SK-N-SH (cell line): ENCODE results near the gene IL9. TPM values are rescaled to one million over a fixed set of nuclear protein-coding genes. Genes with fewer than 3 reads are reported as not detected.

ENCODE experiments used
- CTCF ChIA-PET: fragments of 300-600, 350-600 bp; formaldehyde crosslinking; extraction: SDS; loops from one replicate; lab custom pipeline; 2021; lab: Yijun Ruan, JAX
- POLR2A ChIA-PET: fragments of 350-600 bp; sonication (Branson Sonifier 250); formaldehyde crosslinking; extraction: SDS; loops from one replicate; lab custom pipeline; 2020; ENCODE audit warnings: antibody characterized with exemption, inconsistent platforms; lab: Yijun Ruan, JAX
- DNase-seq: peaks from one replicate; pipeline ENCODE4 v3.0.0; 2012
- H2AFZ ChIP-seq: fragments of 200-600 bp; sonication (generic); 2 replicates; pipeline ENCODE4 v1.8.1; 2016; ENCODE audit warnings: antibody characterized with exemption, mild to moderate bottlenecking, low read depth
- H3F3A ChIP-seq: fragments of 200-600 bp; sonication (generic); replicated peaks from 2 replicates; pipeline ENCODE3; 2016; ENCODE audit warnings: antibody characterized with exemption, mild to moderate bottlenecking; ENCODE audit not compliant: insufficient read depth
- H3K27ac ChIP-seq, 2 experiments: fragments of 200-500 bp in 1 of 2; fragments of 200-600 bp in 1 of 2; sonication (Bioruptor generic) in 1 of 2; sonication (generic), shearing (Covaris generic) in 1 of 2; 2 replicates each; pipeline versions ENCODE4 v1.5.1 to v1.6.1; 2014 to 2016; ENCODE audit warnings: low read depth in 2 of 2, inconsistent platforms in 1 of 2, low read length in 1 of 2, mild to moderate bottlenecking in 1 of 2, mixed read lengths in 1 of 2
- H3K27me3 ChIP-seq: fragments of 200-600 bp; sonication (generic), shearing (Covaris generic); 2 replicates; pipeline ENCODE4 v1.6.1; 2016; ENCODE audit warnings: mixed run types; ENCODE audit not compliant: insufficient read depth
- H3K36me3 ChIP-seq, 2 experiments: fragments of 200-500 bp in 1 of 2; fragments of 200-600 bp in 1 of 2; sonication (Bioruptor generic) in 1 of 2; sonication (generic) in 1 of 2; replicated peaks in 1 of 2; 2 replicates each; pipeline versions ENCODE3 to v1.5.1; 2014 to 2016; ENCODE audit warnings: low read length in 1 of 2, mild to moderate bottlenecking in 1 of 2; ENCODE audit not compliant: insufficient read depth in 2 of 2, control insufficient read depth in 1 of 2
- H3K4me1 ChIP-seq, 2 experiments: fragments of 200-500 bp in 1 of 2; fragments of 200-600 bp in 1 of 2; sonication (Bioruptor generic) in 1 of 2; sonication (generic), shearing (Covaris generic) in 1 of 2; 2 replicates each; pipeline versions ENCODE4 v1.5.1 to v1.6.1; 2014 to 2016; ENCODE audit warnings: low read depth in 1 of 2, low read length in 1 of 2, mixed run types in 1 of 2; ENCODE audit not compliant: insufficient read depth in 2 of 2, control insufficient read depth in 1 of 2
- H3K4me2 ChIP-seq: fragments of 200-600 bp; sonication (generic), shearing (Covaris generic); 2 replicates; pipeline ENCODE4 v1.6.1; 2017; ENCODE audit warnings: mixed run types
- H3K4me3 ChIP-seq, 2 experiments: fragments of 200-500 bp in 1 of 2; fragments of 200-600 bp in 1 of 2; sonication (Bioruptor generic) in 1 of 2; sonication (generic), shearing (Covaris generic) in 1 of 2; 2 replicates each; pipeline versions ENCODE4 v1.5.1 to v1.8.1; 2014 to 2016; ENCODE audit warnings: low read depth in 2 of 2, inconsistent platforms in 1 of 2, low read length in 1 of 2, mild to moderate bottlenecking in 1 of 2, mixed read lengths in 1 of 2, moderate library complexity in 1 of 2
- H3K79me2 ChIP-seq: fragments of 200-600 bp; sonication (generic); 2 replicates; pipeline ENCODE4 v1.8.1; 2017; ENCODE audit warnings: mild to moderate bottlenecking; ENCODE audit not compliant: insufficient read depth
- H3K9ac ChIP-seq: fragments of 200-600 bp; sonication (generic); 2 replicates; pipeline ENCODE4 v1.6.1; 2017; ENCODE audit warnings: mixed run types
- H3K9me2 ChIP-seq: fragments of 200-600 bp; sonication (generic); 2 replicates; pipeline ENCODE4 v1.6.1; 2017; ENCODE audit warnings: mixed run types
- H3K9me3 ChIP-seq: fragments of 200-600 bp; sonication (generic); 2 replicates; pipeline ENCODE4 v1.6.1; 2017; ENCODE audit warnings: mixed run types, mild to moderate bottlenecking, moderate library complexity
- H4K20me1 ChIP-seq: fragments of 200-600 bp; sonication (generic); 2 replicates; pipeline ENCODE4 v1.6.1; 2017; ENCODE audit warnings: mild to moderate bottlenecking, mixed run types; ENCODE audit not compliant: insufficient read depth
- ELF1 ChIP-seq: IDR thresholded peaks from 2 replicates; pipeline ENCODE4 v1.4.0; 2012
- FOXJ3 ChIP-seq: sonication (generic); formaldehyde crosslinking; IDR thresholded peaks from 2 replicates; pipeline ENCODE4 v1.5.1; 2020; ENCODE audit warnings: mild to moderate bottlenecking, missing genetic modification reagents
- FOXM1 ChIP-seq: IDR thresholded peaks from 2 replicates; pipeline ENCODE4 v1.4.0; 2012; ENCODE audit warnings: low read depth, mild to moderate bottlenecking
- GATA2 ChIP-seq: sonication (generic); formaldehyde crosslinking; IDR thresholded peaks from 2 replicates; pipeline ENCODE4 v1.5.0; 2020; ENCODE audit warnings: mild to moderate bottlenecking, missing genetic modification reagents
- IRF3 ChIP-seq: fragments of 150-350 bp; IDR thresholded peaks from 2 replicates; pipeline ENCODE4 v1.6.1; 2016; ENCODE audit warnings: mild to moderate bottlenecking, low read depth, low read length
- JUND ChIP-seq: IDR thresholded peaks from 2 replicates; pipeline ENCODE4 v1.4.0; 2012
- MAX ChIP-seq: IDR thresholded peaks from 2 replicates; pipeline ENCODE4 v1.4.0; 2012; ENCODE audit warnings: low read depth
- MEF2A ChIP-seq: IDR thresholded peaks from 2 replicates; pipeline ENCODE4 v1.4.0; 2012; ENCODE audit warnings: low read depth, borderline replicate concordance
- NFIC ChIP-seq: IDR thresholded peaks from 2 replicates; pipeline ENCODE4 v1.4.0; 2012; ENCODE audit warnings: borderline replicate concordance
- RAD21 ChIP-seq: IDR thresholded peaks from 2 replicates; pipeline ENCODE4 v1.6.1; 2012; ENCODE audit warnings: mild to moderate bottlenecking, low read length
- RCOR1 ChIP-seq: fragments of 150-350 bp; IDR thresholded peaks from 2 replicates; pipeline ENCODE4 v1.6.1; 2017; ENCODE audit warnings: antibody characterized with exemption, low read length
- REST ChIP-seq: IDR thresholded peaks from 2 replicates; pipeline ENCODE4 v1.6.1; 2012; ENCODE audit warnings: mild to moderate bottlenecking, low read depth, low read length, moderate library complexity
- RFX5 ChIP-seq: IDR thresholded peaks from 2 replicates; pipeline ENCODE4 v1.6.1; 2012; ENCODE audit warnings: mild to moderate bottlenecking, improper control_type of control experiment, low read length
- SIN3A ChIP-seq: IDR thresholded peaks from 2 replicates; pipeline ENCODE4 v1.6.1; 2012; ENCODE audit warnings: low read depth, mild to moderate bottlenecking, low read length, moderate library complexity, borderline replicate concordance
- SMC3 ChIP-seq: IDR thresholded peaks from 2 replicates; pipeline ENCODE4 v1.6.1; 2012; ENCODE audit warnings: low read depth, low read length, improper control_type of control experiment
- TAF1 ChIP-seq: IDR thresholded peaks from 2 replicates; pipeline ENCODE4 v1.6.1; 2012; ENCODE audit warnings: low read depth, mild to moderate bottlenecking, low read length, moderate library complexity, borderline replicate concordance
- YY1 ChIP-seq: IDR thresholded peaks from 2 replicates; pipeline ENCODE4 v1.4.0; 2012; ENCODE audit warnings: low read depth, mild to moderate bottlenecking
- WGBS: methylation state at CpG from one replicate; pipeline ENCODE4 v1.1.6; 2017; ENCODE audit warnings: low lambda C conversion rate; 5-methylcytosine and 5-hydroxymethylcytosine counted together
- polyA plus RNA-seq, 3 experiments: library from polyadenylated mRNA; depleted of rRNA; stranded (reverse); fragments of >200 nt; gene quantifications; 2 replicates each; pipeline ENCODE4 v1.2.3, GENCODE V29; 2012

The IL9 gene
- polyA plus RNA-seq, 1 of the 3 experiments (the other 2 are of a cell fraction), result not detected

GRCh38 chr5:135842737-135843136 lies 52.9 kb downstream of the IL9 start:
- H3K9ac ChIP-seq, result no peak overlapping the region
- H3K4me2 ChIP-seq, result no peak overlapping the region
- no peak for DNase-seq
- no peaks in the 10 kb centered on the region for H3K79me2 ChIP-seq
- H3K4me3 ChIP-seq, result no peak overlapping the region
- ChIA-PET CTCF (interaction anchor here (1.0 to 9.4 kb wide), 4 partner anchors 9 to 377 kb away, joined by 3 to 47 read pairs (median 4); no protein-coding TSS in a partner anchor), POLR2A (no interaction called here)
- no peaks in the 10 kb centered on the region for H3K9me3 ChIP-seq
- H3K27ac ChIP-seq, result no peak overlapping the region
- 11% methylated on average over 4 of the region's 4 CpGs for WGBS
- H4K20me1 ChIP-seq, result no peaks in the 10 kb centered on the region
- TF ChIP-seq RCOR1, result no peak
- TF ChIP-seq REST, result no peak
- no peak for TF ChIP-seq FOXM1
- no peak for TF ChIP-seq FOXJ3 (CRISPR knock-in tag)
- no peak for TF ChIP-seq NFIC
- TF ChIP-seq ELF1, result no peak
- TF ChIP-seq IRF3, result no peak
- no peak for TF ChIP-seq SMC3
- TF ChIP-seq TAF1, result no peak
- no peak for TF ChIP-seq JUND
- TF ChIP-seq RAD21, result no peak
- TF ChIP-seq GATA2, result no peak
- no peak for TF ChIP-seq MAX
- no peak for TF ChIP-seq YY1
- TF ChIP-seq RFX5, result no peak
- no peak for TF ChIP-seq MEF2A
- no peak for TF ChIP-seq SIN3A
- H3K27me3 ChIP-seq, result no peaks in the 10 kb centered on the region; the same call in 1 of the 2 replicates
- no peaks in the 10 kb centered on the region for H3K36me3 ChIP-seq
- H2AFZ ChIP-seq, result no peak overlapping the region
- H3K9me2 ChIP-seq, result no peaks in the 10 kb centered on the region
- no peaks in the 10 kb centered on the region for H3K4me1 ChIP-seq
- no peaks in the 10 kb centered on the region for H3F3A ChIP-seq

Other genes starting within 250 kb of the IL9 start
- gene SLC25A48, start 61.2 kb downstream of the IL9 start, polyA plus RNA-seq (2012; rRNA removed), result 0.18 and 0.23 TPM in 2 replicates
- gene LECT2, start 59.1 kb upstream of the IL9 start, polyA plus RNA-seq (2012; rRNA removed), result 0.18 and 0.60 TPM in 2 replicates
- gene TGFBI, start 133.1 kb upstream of the IL9 start, polyA plus RNA-seq (2012; rRNA removed), result 2,247 and 2,678 TPM in 2 replicates
- gene SMAD5, start 237.0 kb upstream of the IL9 start, polyA plus RNA-seq (2012; rRNA removed), result 26.9 and 36.1 TPM in 2 replicates